HG03469 (cell line): ENCODE results near the gene ANO9.
"Not testable (repeated sequence)": the region's sequence is repeated elsewhere in the genome, so short reads cannot be mapped to it uniquely, and the experiment has no call there.

ENCODE experiments used
- ATAC-seq: cut with Tn5 transposase; IDR thresholded peaks from one replicate; pipeline ENCODE4 v1.9.1; 2021; ENCODE audit warnings: mild to moderate bottlenecking, moderate library complexity, moderate number of reproducible peaks; ENCODE audit not compliant: unreplicated experiment

ANO9 gene

DNA sequence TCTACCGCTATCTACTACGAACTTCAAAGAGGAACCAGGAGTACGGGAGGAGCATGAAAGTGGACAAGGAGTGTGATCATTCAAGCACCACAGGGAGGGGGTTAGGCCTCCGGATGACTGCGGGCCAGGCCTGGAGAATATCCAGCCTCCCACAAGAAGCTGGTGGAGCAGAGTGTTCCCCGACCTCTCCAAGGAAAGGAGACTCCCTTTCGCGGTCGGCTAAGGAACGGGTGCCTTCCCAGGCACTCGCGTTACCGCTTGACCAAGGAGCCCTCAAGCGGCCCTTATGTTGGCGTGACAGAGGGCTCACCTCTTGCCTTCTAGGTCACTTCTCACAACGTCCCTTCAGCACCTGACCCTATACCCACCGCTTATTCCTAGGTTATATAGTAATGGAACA lies 52.4 kb downstream of the ANO9 start:
- not testable (repeated sequence) for ATAC-seq

DNA sequence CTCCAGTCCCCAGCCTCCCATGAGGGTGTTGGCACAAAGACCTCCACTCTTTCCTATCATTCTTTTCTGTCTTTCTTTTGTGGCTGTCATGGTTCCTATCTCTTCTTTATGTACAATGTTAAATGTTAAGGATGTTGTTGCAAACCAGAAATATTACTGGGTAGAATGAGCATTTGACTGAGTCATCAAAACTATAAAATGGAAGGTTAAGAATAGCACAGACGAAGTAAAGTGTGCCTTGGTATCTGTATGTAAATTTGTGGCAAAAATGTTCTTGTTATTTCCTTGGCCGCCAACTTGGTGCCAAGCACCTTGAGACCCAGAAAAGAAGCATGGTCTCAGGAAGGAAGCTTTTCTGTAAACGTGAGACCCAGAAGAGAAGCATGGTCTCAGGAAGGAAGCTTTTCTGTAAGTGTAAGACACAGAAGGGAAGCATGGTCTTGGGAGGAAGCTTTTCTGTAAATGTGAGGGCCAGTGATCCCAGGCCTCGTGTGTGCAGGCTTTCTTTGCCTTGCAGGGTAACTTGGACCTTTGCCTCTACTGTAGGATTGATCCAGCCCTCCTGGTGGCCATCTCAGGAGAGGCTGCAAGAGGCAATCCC lies 54.5 kb downstream of the ANO9 start:
- no peak for ATAC-seq

DNA sequence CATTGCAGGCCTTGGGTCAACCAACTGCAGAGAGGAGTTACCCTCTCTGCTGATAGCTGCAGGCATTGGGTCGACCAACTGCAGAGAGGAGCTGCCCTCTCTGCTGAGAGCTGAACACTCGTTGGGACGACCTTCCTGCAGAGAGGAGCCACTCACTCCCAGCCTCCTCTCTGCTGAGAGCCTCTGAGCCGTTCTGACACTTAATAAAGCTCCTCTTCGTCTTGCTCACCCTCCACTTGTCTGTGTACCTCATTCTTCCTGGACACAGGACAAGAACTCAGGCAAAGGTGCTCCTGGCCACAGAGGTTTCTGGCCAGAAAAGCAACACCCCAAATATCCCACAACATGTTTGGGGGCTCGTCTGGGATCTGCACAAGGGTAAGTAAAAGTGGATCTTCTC lies 55.3 kb downstream of the ANO9 start:
- ATAC-seq, result no peak

DNA sequence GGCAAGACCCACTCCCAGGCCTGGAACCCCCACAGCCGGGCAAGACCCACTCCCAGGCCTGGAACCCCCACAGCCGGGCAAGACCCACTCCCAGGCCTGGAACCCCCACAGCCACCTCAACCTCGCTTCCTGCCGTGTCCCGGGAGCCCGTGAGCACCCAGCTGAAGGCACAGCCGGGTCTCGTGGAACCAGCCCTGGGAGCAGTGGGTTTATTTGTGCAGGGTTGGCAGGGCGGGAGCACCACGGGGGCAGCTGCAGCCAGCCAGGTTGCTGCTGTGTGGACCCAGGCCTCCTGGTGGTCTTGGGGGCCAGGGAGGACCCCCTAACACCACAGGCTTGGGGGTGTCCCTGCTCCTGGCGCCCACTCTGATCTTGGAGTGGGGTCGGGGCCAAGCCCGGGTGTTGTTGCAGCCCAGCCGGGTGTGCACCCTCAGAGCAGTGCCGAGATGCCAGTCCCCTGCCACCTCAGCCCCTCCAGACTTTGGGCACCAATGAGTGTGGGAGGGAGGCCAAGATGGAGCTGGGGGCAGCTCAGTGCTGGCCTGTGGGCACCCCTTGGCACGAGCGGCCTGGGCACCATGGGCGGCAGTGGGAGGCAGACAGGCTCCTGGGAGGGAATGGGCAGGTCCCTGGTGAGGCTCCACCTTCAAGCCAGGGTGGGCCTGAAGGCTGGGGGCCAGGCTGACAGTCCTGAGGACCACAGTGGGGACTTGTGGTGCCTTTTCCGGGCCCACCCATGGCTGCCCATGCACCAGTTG lies 56.0 kb downstream of the ANO9 start:
- ATAC-seq, result no peak

DNA sequence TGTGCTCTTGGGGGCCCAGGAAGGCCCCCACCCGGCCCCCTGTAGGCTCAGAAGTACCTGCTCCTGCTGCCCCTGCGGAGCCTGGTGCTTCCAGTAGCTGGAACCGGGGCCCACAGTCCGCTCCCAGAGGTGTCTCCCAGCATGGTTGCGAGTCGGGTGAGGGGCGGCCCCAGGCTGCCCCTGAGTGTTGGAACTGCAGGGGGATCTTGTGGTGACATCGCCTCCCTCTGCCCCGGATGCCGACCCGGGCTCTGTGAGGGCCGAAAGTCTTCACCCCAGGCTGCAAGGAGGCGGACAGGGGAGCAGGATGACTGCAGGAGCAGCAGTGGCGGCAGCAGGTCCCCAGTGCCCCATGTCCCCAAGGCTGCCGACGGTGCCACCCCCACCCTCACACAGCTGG lies 57.3 kb downstream of the ANO9 start:
- no peak for ATAC-seq

DNA sequence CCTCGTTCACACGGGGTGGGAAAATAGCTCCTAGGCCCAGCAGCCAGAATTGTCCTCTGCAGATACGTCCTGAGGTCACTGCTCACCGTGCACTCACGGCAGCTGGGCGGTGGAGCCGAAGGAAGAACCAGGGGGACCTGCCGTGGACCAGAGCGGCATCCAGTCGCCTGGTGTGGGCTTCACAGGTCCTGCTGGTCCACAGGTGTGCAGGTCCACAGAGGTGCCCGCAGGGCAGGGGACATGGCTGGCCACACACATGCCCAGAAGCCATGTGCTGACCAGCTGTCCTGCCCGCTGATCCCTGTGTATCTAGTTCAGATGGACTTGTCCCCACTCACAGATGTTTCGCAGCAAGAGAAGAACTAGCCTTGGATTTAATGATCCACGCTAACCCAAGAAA lies 58.4 kb downstream of the ANO9 start:
- no peak for ATAC-seq

DNA sequence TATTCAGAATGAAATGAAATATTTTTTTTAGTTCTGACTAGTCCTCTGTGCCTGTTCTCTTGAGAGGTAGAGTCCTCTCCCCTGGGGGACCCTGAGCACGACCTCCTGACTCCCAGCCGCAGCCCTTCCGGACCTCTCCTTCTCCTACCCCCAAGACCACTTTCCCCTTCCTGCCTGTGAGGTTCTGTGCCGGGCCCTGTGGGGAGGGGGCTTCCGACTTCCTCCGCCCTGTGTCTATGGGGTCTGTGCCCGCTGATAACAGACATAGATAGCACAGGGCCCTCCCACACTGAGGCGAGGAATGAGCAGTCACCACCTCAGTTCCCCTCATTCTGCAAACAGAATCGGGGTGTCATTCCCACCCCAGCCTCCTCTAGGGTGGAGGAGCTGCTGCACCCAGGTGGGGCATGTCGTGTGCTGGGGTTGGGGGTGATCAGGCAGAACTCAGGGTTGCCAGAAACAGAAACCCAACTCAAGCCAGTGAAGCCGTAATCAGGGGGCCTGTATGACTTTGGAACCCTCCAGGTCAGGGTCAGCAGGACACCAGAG lies 59.7 kb downstream of the ANO9 start:
- ATAC-seq, result no peak

DNA sequence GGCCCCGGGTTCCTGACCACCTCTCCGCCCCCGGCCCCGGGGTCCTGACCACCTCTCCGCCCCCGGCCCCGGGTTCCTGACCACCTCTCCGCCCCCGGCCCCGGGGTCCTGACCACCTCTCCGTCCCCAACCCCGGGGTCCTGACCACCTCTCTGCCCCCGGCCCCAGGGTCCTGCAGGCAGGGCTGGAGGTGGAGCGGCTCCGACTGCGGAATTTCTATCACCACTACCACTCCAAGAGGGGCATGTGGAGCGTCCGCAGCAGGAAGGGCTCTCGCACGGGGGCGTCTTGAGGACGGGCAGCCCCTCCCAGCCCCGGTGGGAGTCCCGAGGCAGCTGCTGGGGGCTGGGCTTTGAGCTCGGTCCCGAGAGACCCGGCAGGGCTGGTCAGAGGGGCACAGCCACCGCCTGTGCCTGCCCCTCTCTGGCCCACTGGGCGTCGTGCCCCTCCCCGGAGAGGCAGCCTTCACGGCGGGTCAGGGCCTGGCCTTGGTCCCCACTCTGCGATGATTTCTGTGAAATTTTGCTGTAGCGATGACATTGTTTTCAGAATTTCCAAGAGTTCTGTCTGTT lies 60.2 kb downstream of the ANO9 start:
- ATAC-seq, result no peak

DNA sequence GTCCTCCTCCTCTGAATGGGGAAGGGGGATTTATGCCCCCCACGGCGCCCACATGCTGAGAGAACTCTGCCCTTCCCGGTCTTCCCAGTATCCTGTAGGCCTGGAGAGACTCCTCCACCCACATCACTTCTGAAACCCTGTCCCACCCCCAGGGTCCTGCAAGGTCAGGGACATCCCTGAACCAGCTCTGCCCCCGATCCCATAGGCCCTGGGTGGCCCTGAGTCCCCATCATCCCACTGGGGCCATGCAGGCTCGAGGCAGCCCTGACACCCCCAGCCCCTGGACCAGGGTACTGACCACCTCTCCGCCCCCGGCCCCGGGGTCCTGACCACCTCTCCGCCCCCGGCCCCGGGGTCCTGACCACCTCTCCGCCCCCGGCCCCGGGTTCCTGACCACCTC lies 60.8 kb downstream of the ANO9 start:
- no peak for ATAC-seq

DNA sequence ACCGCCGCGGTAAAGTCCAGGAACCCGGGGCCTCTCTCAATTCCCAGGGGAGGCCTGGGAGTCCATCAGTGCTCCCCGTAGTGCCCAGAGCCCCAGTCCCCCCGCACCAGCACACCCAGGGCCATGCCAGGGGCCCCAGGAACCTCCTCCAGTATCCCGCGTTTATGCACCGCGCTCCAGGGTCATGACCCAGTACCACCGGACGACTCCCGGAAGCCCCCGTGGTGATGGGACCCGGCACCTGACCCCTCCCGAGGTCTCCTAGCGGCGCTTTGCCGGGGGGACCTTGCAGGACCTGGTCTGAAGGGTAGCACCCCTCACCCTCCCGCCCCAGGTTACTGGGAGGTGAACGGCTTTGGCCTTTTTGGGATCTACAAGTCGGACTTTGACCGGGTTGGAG lies 61.3 kb downstream of the ANO9 start:
- ATAC-seq, result no peak

DNA sequence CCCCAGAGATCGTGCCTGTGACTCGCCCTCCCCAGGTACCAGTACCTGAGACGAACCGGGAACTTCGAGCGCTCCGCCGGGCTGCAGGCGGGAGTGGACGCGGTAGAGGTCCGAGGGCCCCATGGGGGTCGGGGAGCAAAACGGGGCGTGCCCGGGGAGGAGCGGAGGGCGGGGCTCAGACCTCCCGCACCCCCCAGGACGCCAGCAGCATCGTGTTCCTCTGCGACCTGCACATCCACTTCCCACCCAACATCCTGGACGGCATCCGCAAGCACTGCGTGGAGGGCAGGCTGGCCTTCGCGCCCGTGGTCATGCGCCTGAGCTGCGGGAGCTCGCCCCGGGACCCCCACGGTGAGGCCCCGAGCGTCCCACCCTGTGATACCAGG lies 61.7 kb downstream of the ANO9 start:
- ATAC-seq, result no peak

DNA sequence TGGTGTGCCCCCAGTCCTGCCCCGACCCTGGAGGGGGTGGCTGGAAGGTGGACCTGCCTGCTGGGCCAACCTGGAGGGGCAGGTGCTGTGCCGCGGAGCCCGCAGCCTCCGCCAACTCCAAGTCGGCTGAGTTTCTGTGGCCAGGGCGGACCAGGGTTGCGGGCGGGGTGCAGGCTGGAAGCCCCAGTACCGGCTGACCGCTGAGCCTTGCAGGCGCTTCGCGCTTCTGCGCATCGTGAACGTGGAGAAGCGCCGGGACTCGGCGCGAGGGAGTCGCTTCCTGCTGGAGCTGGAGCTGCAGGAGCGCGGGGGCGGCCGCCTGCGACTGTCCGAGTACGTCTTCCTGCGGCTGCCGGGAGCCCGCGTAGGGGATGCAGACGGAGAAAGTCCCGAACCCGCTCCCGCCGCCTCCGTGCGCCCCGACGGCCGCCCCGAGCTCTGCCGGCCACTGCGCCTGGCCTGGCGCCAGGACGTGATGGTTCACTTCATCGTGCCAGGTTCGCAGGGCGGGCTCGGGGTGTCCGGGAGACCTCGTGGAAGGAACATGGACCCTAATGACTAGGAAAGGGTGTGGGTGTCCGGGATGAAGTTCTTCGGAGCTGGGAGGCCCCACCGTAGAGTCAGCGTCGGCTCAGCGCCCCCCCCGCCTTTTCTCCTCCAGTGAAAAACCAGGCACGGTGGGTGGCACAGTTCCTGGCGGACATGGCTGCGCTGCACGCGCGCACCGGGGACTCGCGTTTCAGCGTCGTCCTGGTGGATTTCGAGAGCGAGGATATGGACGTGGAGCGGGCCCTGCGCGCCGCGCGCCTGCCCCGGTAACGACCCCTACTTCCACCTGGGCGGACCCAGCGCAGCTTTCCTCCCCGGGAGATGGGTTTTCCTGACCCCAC lies 62.4 kb downstream of the ANO9 start:
- ATAC-seq, result no peak

DNA sequence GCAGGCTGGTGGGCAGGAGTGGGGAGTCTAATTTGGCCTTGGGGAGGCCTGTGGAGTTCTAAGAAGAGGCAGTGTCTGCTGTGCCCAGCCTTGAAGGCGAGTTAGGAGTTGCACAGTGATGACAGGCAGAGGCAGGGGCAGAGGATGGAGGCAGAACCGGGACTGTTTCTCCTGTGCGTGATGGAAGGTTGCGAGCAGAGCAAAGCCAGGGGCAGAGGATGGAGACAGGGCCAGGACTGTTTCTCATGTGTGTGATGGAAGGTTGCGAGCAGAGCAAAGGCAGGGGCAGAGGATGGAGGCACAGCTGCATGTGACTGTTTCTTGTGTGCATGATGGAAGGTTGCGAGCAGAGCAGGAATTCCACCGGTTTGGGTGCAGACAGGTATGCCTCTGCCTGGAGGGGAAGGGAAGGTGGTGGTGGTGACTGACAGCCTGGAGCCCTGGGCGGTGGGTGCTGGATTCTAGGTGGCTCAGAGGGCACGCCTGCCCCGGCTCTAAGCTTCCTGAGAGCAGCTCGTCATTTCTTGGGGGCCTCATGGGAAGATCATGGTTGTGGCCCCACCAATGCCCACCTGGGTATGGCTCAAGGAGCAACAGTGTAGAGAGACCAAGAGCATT lies 63.8 kb downstream of the ANO9 start:
- no peak for ATAC-seq

DNA sequence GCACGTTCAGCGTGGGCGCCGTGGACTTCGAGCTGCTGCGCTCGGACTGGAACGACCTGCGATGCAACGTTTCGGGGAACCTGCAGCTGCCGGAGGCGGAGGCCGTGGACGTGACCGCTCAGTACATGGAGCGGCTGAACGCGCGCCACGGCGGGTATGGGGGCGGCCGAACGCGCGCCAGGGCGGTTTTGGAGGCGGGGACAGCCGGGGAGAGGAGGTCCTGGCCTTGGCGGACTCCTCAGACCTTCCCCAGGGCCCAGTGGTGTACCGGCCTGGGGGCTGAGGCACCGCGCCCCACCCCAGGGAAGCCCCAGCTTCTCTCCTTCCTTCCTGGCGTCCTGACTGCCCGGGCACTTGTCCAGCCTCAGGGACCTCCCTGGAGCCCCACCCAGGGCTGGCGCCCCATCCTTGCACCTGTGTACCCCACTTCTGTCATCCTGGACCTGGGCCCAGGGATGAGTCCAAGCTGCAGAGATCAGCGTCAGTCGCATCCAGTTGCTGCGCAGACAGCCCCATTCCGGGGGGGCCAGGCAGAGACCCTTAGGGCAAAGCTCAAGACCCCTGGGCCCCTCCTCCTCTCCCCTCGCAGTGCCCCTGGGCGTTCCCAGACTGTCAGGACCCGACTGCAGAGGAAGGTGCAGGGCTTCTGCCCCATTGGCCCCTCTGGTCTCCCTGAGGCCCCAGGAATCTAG lies 64.5 kb downstream of the ANO9 start:
- no peak for ATAC-seq

DNA sequence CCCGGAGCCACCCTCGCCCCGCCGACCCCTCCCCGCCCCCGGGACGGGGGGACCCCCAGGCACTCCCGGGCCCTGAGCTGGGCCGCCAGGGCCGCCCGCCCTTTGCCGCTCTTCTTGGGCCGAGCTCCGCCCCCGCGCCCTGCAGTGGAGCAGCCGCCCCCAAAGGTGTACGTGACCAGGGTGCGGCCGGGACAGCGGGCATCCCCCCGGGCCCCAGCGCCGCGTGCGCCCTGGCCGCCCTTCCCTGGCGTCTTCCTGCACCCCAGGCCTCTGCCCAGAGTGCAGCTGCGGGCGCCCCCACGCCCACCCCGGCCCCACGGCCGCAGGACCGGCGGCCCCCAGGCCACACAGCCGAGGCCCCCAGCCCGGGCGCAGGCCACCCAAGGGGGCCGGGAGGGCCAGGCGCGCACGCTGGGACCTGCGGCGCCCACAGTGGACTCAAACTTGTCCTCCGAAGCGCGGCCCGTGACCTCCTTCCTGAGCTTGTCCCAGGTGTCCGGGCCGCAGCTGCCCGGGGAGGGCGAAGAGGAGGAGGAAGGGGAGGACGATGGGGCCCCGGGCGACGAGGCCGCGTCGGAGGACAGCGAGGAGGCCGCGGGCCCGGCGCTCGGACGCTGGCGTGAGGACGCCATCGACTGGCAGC lies 65.2 kb downstream of the ANO9 start:
- no peak for ATAC-seq

DNA sequence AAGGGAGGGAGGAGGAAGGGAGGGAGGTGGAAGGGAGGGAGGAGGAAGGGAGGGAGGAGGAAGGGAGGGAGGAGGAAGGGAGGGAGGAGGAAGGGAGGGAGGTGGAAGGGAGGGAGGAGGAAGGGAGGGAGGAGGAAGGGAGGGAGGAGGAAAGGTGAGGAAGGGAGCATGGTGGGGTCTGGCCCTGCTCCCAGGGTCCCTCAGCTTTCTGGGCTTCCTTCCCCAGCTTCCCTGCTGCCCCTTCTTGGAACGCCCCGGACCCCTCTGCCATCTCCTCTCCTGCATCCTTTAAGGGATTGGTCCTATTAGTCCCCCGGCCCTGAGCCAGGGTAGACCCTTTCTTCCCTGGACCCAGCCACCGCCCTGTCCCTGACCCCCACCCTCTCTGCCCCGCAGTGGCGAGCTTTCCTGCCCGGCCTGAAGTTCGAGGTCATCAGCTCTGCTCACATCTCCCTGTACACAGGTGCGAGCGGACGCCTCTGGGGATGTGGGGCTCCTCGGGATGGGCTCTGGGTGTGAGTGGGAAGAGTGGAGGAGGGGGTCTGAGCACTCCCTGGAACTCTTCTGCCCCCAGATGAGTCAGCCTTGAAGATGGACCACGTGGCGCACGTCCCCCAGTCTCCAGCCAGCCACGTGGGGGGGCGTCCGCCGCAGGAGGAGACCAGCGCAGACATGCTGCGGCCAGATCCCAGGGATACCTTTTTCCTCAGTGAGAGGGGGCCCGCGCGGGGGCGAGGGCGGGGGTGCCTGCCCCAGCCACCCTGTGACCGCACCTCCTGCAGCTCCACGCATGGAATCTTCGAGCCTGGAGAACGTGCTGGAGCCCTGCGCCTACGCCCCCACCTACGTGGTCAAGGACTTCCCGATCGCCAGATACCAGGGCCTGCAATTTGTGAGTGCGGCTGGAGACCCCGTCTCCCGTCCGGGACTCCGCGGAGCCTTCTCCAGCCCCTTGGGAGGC lies 66.5 kb downstream of the ANO9 start:
- ATAC-seq, result no peak

DNA sequence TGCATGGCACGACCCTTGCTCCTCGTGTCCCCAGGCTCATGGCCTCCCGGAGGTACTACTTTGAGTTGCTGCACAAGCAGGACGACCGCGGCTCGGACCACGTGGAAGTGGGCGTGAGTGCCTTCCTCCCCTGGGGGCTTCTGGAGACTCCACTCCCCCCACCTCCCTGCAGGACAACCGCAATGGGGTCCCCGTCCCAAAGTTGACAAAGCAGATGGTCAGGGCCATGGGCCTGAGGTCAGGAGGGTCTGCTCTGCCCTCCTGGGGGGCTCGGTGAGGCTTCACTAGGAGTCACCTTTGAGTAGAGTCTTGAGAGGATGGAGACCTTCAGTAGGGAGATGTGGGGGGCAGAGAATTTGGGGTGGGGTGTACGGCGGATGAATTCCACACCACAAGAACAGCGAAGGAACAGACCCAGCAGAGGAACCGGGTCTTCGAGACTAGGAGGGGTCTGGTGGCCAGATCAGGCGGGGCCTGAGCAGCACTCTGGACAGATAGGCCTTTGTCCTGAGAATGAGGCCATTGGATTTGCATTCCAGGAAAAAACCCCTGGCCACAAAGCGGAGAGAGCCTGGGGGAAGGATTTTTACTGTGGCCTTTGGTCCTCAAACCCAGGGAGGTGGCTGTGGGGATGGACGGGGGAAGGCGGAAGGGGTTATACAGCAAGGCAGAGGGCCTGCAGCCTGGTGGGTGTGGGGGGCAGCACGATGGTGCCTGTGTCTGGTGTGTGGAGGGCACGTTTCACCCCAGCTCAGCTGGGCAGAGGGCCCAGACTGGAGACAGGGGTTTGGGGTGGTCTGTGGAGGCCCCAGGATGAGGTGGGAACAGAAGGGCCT lies 67.9 kb downstream of the ANO9 start:
- no peak for ATAC-seq
